GM12878 (cell line): ENCODE measurements around the gene TPO. TPM values are rescaled to one million over a fixed set of nuclear protein-coding genes. Genes with fewer than 3 reads are reported as not detected.

Experiments used
- ASH2L ChIP-seq: fragments of 300-600, 200-600 bp; sonication (generic); IDR thresholded peaks from 2 replicates; pipeline ENCODE4 v1.6.1; 2017; ENCODE audit warnings: low read depth, mild to moderate bottlenecking, borderline replicate concordance
- BCL3 ChIP-seq: IDR thresholded peaks from 2 replicates; pipeline ENCODE4 v1.6.1; 2011; ENCODE audit warnings: borderline replicate concordance, low read depth, mild to moderate bottlenecking, moderate library complexity, low read length; ENCODE audit not compliant: insufficient read depth, poor library complexity, severe bottlenecking
- EED ChIP-seq: sonication (generic); IDR thresholded peaks from 2 replicates; pipeline ENCODE4 v1.6.1; 2016; ENCODE audit warnings: antibody characterized with exemption, low read depth
- GABPA ChIP-seq: IDR thresholded peaks from 2 replicates; pipeline ENCODE4 v1.6.1; 2014; ENCODE audit warnings: antibody characterized with exemption, low read depth, mild to moderate bottlenecking, inconsistent platforms
- IRF3 ChIP-seq: fragments of 450-650 bp; IDR thresholded peaks from 2 replicates; pipeline ENCODE4 v1.6.1; 2014; ENCODE audit warnings: mild to moderate bottlenecking
- KLF5 ChIP-seq: fragments of 450-650 bp; IDR thresholded peaks from 2 replicates; pipeline ENCODE4 v1.6.1; 2014; ENCODE audit warnings: mild to moderate bottlenecking; ENCODE audit not compliant: partially characterized antibody
- MXI1 ChIP-seq: fragments of 150-350 bp; IDR thresholded peaks from 2 replicates; pipeline ENCODE4 v1.6.1; 2011; ENCODE audit warnings: low read depth, mild to moderate bottlenecking, inconsistent platforms, low read length, improper control_type of control experiment
- PAX5 ChIP-seq: IDR thresholded peaks from 2 replicates; pipeline ENCODE4 v1.6.1; 2011; ENCODE audit warnings: low read depth, low read length, borderline replicate concordance
- WRNIP1 ChIP-seq: IDR thresholded peaks from 2 replicates; pipeline ENCODE4 v1.6.1; 2011; ENCODE audit warnings: low read depth, low read length, improper control_type of control experiment, borderline replicate concordance
- ZNF592 ChIP-seq: fragments of 450-650 bp; IDR thresholded peaks from 2 replicates; pipeline ENCODE4 v1.6.1; 2017; ENCODE audit warnings: mild to moderate bottlenecking, moderate library complexity
- polyA plus RNA-seq, 11 experiments: library from polyadenylated mRNA; depleted of rRNA in 4 of 11; unstranded in 6 of 11; stranded (reverse) in 5 of 11; fragments of >200 nt; fragmentation: Nextera tagmentation in 4 of 11; fragmentation: Illumina TruSeq in 1 of 11; extraction: Ambion mirVana in 4 of 11; extraction: Trizol in 1 of 11; gene quantifications; 1 replicate in 1 of 11; 2 replicates in 10 of 11; pipeline versions ENCODE4 v1.2.1 to v1.2.3, GENCODE V29; 2011 to 2016; ENCODE audit warnings: inconsistent platforms in 2 of 11, missing spikeins in 2 of 11, low read depth in 1 of 11
- total RNA-seq, 4 experiments: library from RNA; depleted of rRNA in 3 of 4; stranded (reverse); fragments of >200 nt in 3 of 4; fragmentation: Illumina TruSeq in 1 of 4; extraction: Trizol in 1 of 4; gene quantifications; 2 replicates each; pipeline versions ENCODE4 v1.2.1 to v1.2.3, GENCODE V29; 2013 to 2021
- TF ChIP-seq, protein P1 (sequence below): IDR thresholded peaks from 2 replicates; pipeline ENCODE4 v1.6.1; 2012; ENCODE audit warnings: mild to moderate bottlenecking, low read depth, low read length

TPO gene
- total and polyA plus RNA-seq, 10 of the 15 experiments (the other 5 are each of a cell fraction or from before 2014, with no cell fraction given) = 0.07 to 0.11 TPM; not detected in 8

DNA sequence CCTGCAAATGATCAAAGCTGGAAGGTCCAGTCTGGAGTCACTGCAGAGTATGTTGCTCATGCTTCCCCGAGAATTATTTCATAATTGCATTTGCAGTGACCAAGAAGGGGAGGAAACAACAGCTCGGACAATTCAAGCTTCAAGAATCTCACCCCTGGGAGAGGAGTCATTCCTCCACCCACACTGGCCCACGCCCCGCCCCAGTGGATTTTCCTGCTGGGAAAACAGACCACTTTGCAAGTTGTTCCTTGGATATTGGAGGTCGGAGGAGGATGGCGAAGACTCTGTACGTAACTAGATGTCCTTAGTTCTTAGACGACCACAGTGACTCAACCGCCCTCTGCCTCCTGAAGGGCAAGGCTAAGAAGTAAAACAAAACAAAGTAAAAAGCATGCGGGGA, 159.4 kb downstream of the TPO start (continued):
- TF ChIP-seq BCL3 = no peak
- TF ChIP-seq PAX5 = no peak
- no peak for TF ChIP-seq EED
- TF ChIP-seq WRNIP1 = no peak
- no peak for TF ChIP-seq KLF5
- no peak for TF ChIP-seq GABPA
- TF ChIP-seq ZNF592 = no peak
- TF ChIP-seq, protein P1, sequence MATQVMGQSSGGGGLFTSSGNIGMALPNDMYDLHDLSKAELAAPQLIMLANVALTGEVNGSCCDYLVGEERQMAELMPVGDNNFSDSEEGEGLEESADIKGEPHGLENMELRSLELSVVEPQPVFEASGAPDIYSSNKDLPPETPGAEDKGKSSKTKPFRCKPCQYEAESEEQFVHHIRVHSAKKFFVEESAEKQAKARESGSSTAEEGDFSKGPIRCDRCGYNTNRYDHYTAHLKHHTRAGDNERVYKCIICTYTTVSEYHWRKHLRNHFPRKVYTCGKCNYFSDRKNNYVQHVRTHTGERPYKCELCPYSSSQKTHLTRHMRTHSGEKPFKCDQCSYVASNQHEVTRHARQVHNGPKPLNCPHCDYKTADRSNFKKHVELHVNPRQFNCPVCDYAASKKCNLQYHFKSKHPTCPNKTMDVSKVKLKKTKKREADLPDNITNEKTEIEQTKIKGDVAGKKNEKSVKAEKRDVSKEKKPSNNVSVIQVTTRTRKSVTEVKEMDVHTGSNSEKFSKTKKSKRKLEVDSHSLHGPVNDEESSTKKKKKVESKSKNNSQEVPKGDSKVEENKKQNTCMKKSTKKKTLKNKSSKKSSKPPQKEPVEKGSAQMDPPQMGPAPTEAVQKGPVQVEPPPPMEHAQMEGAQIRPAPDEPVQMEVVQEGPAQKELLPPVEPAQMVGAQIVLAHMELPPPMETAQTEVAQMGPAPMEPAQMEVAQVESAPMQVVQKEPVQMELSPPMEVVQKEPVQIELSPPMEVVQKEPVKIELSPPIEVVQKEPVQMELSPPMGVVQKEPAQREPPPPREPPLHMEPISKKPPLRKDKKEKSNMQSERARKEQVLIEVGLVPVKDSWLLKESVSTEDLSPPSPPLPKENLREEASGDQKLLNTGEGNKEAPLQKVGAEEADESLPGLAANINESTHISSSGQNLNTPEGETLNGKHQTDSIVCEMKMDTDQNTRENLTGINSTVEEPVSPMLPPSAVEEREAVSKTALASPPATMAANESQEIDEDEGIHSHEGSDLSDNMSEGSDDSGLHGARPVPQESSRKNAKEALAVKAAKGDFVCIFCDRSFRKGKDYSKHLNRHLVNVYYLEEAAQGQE = no peak
- TF ChIP-seq ASH2L = no peak
- TF ChIP-seq IRF3 = no peak
- no peak for TF ChIP-seq MXI1
